DMS 273 treated with DMSO at 0.1 percent for 48 hours (cell line): Measurements from ENCODE around the gene CCDC157.

Experiments
- DNase-seq: peaks from one replicate; lab custom pipeline; 2025; lab: John Stamatoyannopoulos, UW

Gene CCDC157

GRCh38 chr22:30413745-30414524, 57.1 kb downstream of the CCDC157 start:
- no peak for DNase-seq

GRCh38 chr22:30414525-30415047, 57.8 kb downstream of the CCDC157 start:
- DNase-seq, result no peak

- no peak for DNase-seq
Measured at GRCh38 chr22:30416403-30416802, 59.6 kb downstream of the CCDC157 start.

GRCh38 chr22:30416837-30417236, 60.0 kb downstream of the CCDC157 start:
- DNase-seq, result no peak

DNA sequence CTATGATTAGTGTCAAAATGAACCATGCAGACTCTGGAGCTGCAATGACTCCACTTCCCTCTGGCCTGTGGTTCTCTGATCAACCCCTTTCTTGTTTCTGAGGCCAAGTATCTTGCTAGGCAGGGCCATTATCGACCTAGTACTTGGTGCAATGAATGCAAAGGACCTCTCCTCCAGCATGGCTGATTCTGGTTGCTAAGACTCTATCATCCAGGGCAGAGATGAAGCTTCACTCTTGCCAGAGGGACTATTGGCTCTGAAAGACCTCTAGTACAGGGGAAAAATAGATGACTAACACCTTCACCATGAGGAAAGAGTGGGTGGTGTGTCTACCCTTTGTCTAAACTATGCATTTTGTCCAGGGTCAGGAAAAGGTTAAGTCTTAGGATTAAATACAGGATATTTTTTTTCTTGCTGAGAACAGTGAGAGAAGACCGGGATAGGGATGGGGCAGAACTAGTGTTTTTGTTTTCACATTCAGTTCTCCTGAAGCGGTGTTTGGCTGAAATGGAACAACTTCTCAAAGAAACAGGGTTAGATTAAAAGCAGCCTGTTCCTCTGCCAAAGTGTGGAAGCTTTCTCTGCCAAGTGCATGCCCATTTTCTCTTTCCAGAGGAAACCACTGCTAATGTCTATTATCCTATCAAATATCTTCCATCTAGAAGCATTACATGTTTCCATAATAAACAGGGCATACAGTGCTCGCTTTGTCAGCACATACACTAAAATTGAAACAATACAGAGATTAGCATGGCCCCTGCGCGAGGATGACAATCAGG, 63.7 kb downstream of the CCDC157 start:
- DNase-seq, result no peak

DNA sequence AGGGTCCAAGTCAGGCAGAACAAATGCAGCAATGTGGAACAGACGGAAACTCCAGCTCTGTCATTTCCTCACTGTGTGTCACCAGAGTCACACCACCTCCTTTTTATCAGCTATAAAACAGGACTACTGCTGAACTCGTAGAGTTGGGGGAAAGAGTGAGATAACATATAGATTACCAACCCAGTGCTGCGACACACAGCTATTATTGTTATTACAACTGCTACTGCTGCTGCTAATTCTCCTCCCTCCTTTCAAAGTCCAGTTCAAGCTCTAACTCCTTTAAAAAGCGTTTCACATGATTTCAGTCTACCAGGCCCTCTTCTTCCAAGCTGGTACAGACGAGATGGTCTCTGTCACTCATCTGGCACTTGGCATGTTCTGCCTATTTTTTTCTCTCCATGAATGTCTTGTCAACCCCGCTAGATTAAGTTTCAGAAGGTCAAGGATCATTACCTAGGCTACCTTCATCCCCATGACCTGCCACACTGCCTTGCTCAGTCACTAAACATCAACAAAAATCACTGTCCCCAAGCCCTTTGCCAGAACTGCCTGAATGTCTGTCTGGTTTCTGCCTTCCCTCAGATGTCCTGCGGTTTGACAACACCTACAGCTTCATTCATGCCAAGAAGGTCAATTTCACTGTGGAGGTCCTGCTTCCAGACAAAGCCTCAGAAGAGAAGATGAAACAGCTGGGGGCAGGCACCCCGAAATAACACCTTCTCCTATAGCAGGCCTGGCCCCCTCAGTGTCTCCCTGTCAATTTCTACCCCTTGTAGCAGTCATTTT, 65.1 kb downstream of the CCDC157 start:
- DNase-seq, result no peak

- no peak for DNase-seq
Measured at GRCh38 chr22:30422481-30423300, 65.9 kb downstream of the CCDC157 start.

DNA sequence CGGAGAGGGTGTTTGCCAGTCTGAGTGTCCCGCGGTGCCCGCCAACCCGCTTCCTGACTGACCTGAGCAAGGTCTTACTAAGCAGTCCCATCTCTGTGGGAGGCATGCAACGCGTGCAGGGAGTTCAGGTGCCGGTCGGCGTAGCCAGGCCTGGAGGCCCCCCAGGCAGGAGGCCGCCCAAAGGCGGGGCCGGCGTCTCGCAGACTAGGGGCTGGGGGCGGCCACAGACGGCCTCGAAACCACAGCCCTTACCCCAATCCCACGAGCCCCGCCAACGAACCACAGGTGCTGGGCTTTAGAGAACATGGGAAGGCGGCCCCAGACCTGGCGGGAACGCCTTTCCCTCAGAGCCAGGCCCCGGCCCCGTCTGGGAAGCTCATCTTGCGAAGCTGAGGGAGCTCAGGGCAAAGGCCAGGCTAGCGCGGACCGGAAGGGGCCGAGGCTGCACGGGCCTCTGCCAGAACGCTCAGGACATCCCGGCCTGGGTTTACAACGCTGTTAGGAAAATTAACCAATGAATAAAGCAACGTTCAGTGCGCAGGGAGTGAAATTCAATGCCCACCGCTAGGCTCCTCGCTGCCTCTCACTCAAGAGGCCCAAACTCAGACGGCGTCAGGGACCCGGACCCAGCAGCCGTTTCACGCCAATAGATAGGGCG, 66.6 kb downstream of the CCDC157 start:
- DNase-seq, result no peak

GRCh38 chr22:30423959-30424533, 67.2 kb downstream of the CCDC157 start:
- DNase-seq, result peak; percentile 98

GRCh38 chr22:30424534-30425326, 67.9 kb downstream of the CCDC157 start:
- DNase-seq, result no peak

GRCh38 chr22:30425327-30425615, 68.5 kb downstream of the CCDC157 start:
- DNase-seq, result no peak

DNA sequence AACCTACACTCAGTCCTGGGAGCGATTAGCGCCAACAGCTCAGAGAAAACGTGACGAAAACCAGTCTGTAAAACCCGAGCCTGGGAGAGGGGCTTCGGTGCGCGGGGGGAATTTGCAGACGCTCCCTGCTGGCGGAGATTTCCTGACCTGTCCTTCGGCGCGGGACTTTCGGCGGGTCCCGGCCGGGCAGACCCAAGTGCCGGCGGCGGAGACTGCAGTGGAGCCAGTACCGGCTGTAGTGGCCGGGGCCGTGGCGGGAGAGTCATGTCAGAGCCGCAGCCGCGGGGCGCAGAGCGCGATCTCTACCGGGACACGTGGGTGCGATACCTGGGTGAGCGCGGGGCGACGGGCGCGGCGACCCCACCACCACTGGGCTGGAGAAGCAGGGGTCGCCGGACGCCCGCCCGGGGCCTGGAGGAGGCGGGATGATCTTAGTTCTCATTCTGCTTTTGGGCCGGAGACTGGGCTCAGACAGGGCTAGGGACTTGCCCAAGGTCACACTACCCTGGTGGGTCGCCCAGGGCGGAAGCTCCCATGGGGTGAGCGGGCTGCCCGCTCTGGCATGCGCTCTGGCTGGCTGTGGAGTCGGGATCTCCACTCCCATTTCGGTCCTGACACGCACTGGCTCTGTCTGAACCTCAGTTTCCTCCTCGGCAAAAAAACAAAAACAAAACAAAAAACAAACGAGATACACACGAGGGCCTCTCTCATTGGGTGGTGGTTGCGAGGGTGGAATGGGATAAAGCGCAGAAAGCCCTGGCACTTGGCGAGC, 69.0 kb downstream of the CCDC157 start, which contains the start of gene MTFP1:
MTFP1 (plus strand) TSS at position 153 of the 772 bp plus-strand sequence; CDS start at position 265, 112 bp downstream.
- peak; percentile 27 for DNase-seq
